Fibroblast of mammary gland (primary cell): ENCODE measurements around the gene CILP2.

Experiments used
- DNase-seq: peaks from one replicate; pipeline ENCODE4 v3.0.0-alpha.2; 2010; ENCODE audit warnings: low read depth
- H3K4me3 ChIP-seq: 2 replicates; pipeline ENCODE4 v1.5.1; 2011; ENCODE audit warnings: low read depth, mild to moderate bottlenecking, low read length, moderate library complexity; ENCODE audit not compliant: control insufficient read depth
- CTCF ChIP-seq: conservative IDR thresholded peaks from 2 replicates; pipeline ENCODE4 v1.5.1; 2011; ENCODE audit warnings: low read depth, low read length, inconsistent platforms; ENCODE audit not compliant: control insufficient read depth, insufficient read depth

The CILP2 gene

DNA sequence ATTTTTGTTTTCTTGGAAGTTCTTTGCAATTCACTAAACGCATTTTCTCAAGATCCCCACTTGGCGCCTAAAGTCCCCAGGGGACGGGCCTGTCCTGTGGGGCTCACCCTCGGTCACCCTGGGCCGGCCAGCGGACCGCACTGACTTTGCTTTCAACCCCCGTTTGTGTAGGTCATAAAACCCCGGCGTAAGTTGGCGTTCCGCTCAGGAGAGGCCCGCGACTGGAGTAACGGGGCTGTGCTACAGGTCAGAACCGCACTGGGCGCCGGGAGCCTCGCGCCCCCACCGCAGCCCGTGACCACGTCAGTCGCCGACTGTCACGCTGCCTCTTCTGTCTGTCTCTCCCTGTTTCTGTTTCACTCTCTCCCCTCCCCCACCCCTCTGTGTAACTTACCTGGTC is 36.3 kb upstream of the CILP2 start:
- no peak for DNase-seq
- no peak for TF ChIP-seq CTCF
- no peak overlapping the region for H3K4me3 ChIP-seq

DNA sequence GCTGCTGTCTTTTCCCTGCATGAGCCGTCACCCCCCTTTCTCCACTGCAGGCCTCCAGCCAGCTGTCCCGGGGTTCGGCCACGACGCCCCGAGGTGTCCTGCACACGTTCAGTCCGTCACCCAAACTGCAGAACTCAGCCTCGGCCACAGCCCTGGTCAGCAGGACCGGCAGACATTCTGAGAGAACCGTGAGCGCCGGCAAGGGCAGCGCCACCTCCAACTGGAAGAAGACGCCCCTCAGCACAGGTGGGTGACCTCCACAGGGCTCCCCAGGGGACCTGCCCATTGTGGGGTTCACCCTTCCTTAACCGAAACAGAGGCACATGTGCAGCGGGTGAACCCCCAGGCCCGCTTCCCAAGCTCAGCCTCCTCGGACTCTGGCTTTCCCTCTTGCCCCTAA is 35.8 kb upstream of the CILP2 start:
- no peak overlapping the region for H3K4me3 ChIP-seq
- DNase-seq, result no peak
- no peak for TF ChIP-seq CTCF

- no peak overlapping the region for H3K4me3 ChIP-seq
- TF ChIP-seq CTCF, result no peak
- no peak for DNase-seq
Measured at GRCh38 chr19:19502808-19503602, 35.1 kb upstream of the CILP2 start.

DNA sequence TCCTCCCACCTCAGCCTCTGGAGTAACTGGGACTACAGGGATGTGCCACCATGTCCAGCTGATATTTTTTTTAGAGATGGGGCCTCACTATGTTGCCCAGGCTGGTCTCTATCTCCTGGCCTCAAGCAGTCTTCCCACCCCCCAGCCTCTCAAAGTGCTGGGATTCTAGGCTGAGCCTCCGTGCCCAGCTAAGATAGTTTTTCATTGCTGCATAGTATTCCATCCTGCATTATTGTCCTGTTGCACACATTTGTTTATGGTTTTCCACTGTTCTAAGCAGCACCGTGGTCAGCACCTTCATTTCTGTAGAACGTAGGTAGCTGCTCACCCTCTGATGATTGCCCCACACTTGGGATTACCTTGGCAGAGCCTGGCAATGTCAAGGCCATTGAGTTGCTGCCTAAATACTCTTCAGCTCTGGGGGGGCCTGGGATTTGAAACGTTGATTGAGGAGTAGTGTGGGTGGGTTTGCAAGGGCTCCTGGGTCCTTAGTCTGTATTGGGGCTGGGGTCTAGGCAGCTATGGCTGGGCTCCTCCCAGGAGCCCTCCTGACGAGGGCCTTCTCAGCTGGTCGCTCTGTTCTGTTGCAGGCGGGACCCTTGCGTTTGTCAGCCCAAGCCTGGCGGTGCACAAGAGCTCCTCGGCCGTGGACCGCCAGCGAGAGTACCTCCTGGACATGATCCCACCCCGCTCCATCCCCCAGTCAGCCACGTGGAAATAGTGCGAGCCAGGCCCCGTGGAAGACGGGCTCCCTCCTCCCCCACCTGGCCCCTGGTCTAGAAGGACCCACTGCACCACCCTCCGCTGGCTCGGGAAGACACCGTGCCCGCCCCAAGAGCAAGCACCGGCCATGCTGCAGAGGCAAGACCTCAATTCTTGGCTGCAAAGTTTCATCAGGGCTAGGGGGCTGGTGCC is 33.1 kb upstream of the CILP2 start:
- no peak overlapping the region for H3K4me3 ChIP-seq
- no peak for DNase-seq
- TF ChIP-seq CTCF, result no peak

DNA sequence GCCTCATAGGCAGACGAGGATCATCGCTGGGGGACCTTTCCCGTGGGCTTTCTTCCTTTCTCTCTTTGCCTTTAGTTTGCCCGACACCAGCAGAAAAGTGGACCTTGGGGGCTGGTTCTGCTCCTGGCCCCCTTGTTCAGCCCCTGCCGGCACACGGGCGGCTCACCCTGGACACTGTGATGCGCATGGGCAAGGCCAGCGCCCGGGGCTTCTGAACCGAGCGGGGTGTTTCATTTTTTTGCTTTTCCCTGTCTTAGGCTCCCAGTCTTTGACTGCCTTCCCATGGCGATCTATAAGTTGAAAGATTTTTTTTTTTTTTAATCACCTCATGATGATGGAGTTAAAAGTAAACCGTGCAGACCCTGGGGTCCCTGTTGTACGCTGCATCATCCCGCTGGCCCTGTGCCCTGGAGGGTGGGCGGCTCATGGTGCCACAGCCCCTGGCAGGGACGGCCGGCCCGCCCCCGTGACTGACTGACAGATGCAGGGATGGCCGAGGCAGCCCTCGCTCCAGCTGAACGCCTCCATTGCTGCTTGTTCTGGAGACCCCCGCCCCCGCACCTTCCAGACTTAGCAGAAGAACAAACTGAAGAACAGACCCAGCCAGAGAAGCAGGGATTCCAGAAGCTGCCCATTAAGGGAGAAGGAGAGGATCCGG is 32.3 kb upstream of the CILP2 start:
- no peak for TF ChIP-seq CTCF
- no peak for DNase-seq
- H3K4me3 ChIP-seq, result no peak overlapping the region

GRCh38 chr19:19506592-19506991 is 31.5 kb upstream of the CILP2 start:
- H3K4me3 ChIP-seq, result no peak overlapping the region
- DNase-seq, result no peak
- TF ChIP-seq CTCF, result no peak
